GM12892 (cell line): ENCODE measurements around the gene SLC37A1.

ENCODE experiments used
- DNase-seq: peaks from one replicate; pipeline ENCODE4 v3.0.0; 2011; ENCODE audit not compliant: insufficient read length
- FAIRE-seq: peaks from 2 replicates; lab custom pipeline; 2011; peaks lifted over from hg19 to GRCh38; lab: Jason Lieb, UNC
- POLR2A ChIP-seq: IDR thresholded peaks from 2 replicates; pipeline ENCODE4 v1.6.1; 2011; ENCODE audit warnings: low read depth, low read length, control low read depth
- POLR2AphosphoS5 ChIP-seq: IDR thresholded peaks from 2 replicates; pipeline ENCODE4 v1.6.1; 2011; ENCODE audit warnings: low read depth, low read length, control low read depth
- TAF1 ChIP-seq: IDR thresholded peaks from 2 replicates; pipeline ENCODE4 v1.6.1; 2011; ENCODE audit warnings: low read depth, mild to moderate bottlenecking, control low read depth, low read length, borderline replicate concordance

Gene SLC37A1

DNA sequence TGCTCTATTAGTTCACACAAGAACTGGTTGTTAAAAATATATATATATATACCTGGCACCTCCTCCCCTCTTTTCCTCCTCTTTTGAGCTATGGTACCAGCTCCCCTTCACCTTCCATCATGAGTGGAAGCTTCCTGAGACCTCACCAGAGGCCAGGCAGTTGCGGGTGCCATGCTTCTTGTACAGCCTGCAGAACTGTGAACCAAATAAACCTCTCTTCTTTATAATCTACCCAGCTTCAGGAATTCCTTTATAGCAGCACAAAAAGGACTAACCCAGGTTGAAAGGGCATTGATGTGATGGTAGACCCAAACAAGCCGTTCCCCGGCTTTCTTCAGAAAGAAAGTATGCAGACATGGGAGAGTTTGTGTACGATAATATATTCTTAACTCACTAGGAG, 32.5 kb upstream of the SLC37A1 start:
- no peak for FAIRE-seq
- TF ChIP-seq POLR2AphosphoS5 (no peak), TAF1 (no peak), POLR2A (no peak)
- no peak for DNase-seq

- DNase-seq (no peak), FAIRE-seq (no peak)
- no peak for TF ChIP-seq TAF1
- TF ChIP-seq POLR2AphosphoS5: no peak
- no peak for TF ChIP-seq POLR2A
Measured at GRCh38 chr21:42484966-42485365, 28.7 kb upstream of the SLC37A1 start.

- no peak for TF ChIP-seq TAF1
- TF ChIP-seq POLR2A: no peak
- TF ChIP-seq POLR2AphosphoS5: no peak
- DNase-seq (no peak), FAIRE-seq (no peak)
Measured at GRCh38 chr21:42486072-42486471, 27.6 kb upstream of the SLC37A1 start.

GRCh38 chr21:42486531-42486930, 27.1 kb upstream of the SLC37A1 start:
- DNase-seq (no peak), FAIRE-seq (peak; percentile 63)
- TF ChIP-seq TAF1 (no peak), POLR2A (no peak), POLR2AphosphoS5 (no peak)

- FAIRE-seq (no peak), DNase-seq (no peak)
- TF ChIP-seq TAF1: no peak
- TF ChIP-seq POLR2AphosphoS5: no peak
- TF ChIP-seq POLR2A: no peak
Measured at GRCh38 chr21:42489006-42489563, 24.6 kb upstream of the SLC37A1 start.

DNA sequence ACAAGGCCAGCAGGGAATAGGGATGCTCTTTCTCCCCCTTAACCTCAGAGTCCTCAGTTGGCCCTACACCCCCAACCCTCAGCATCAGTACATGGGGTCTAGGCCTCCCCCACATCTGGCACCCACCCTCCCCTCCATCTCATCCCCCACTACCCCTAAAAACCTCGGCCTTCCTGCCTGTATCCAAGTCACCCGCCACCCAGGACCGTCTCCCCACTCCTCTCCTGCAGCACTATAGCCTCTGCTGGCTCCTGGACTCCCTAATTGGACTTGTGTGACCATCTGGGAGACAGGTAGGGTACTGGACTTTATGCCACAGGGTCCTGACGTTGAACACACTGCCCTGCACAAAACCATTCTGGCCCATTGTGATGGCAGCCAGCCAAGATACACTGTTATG, 23.7 kb upstream of the SLC37A1 start:
- TF ChIP-seq TAF1 (no peak), POLR2A (no peak), POLR2AphosphoS5 (no peak)
- no peak for FAIRE-seq
- DNase-seq: no peak

DNA sequence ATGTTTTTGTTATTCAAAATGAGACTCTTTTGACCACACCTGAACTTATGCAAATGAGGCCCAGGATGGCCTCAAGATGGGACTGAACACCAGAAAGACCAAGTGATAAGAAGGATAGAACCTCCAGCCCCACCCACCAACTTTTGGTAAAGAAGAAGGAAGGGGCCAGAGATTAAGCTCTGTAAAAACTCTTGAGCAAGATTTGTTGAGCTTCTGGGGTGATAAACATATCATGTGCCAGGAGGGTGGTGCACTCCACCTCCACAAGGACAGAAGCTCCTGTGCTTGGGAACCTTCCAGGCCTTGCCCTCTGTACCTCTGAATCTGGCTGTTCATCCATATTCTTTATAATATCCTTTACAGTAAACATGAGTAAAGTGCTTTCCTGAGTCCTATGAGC, 22.9 kb upstream of the SLC37A1 start:
- DNase-seq: no peak
- TF ChIP-seq POLR2AphosphoS5: no peak
- TF ChIP-seq TAF1: no peak
- TF ChIP-seq POLR2A: no peak
- FAIRE-seq: peak; percentile 17

DNA sequence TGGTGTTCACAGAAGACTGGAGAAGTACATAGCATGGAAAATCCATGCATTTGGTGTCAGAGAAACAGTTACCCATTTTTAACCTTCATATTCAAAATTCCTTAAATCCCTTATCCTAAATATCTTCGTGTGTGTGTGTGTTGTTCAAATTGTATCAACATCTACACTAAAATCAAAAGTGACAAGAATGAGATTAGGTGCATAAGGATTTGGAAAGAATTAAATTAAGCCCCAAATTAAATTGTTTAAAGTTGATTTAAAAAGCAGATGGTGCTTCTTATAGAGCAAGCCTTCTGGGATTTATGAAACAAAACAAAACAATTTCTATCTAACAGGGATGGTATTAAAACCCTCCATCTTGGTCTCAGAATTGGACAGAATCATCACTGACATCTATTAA, 22.3 kb upstream of the SLC37A1 start:
- FAIRE-seq: no peak
- TF ChIP-seq POLR2A (no peak), POLR2AphosphoS5 (no peak)
- no peak for DNase-seq

DNA sequence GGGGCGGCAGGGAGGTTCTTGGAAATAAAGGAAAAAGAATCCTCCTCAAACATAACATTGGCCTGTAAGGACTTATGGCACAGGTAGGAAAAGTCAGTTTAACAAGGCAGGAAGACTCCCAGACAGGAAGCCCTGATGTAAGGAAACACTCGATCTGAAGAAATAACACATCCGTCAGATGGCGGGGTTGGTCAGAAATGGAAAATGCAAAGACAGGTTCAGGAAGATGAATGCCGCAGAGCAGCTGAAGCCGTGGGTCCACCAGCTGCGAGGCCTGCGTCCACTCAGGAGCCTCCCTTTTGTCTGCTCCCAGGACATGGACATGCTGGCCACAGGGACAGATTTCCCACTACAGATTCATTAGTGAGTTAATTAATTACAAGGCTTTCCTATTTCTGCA, 21.5 kb upstream of the SLC37A1 start:
- TF ChIP-seq POLR2AphosphoS5 (no peak), POLR2A (no peak), TAF1 (no peak)
- FAIRE-seq (no peak), DNase-seq (no peak)

DNA sequence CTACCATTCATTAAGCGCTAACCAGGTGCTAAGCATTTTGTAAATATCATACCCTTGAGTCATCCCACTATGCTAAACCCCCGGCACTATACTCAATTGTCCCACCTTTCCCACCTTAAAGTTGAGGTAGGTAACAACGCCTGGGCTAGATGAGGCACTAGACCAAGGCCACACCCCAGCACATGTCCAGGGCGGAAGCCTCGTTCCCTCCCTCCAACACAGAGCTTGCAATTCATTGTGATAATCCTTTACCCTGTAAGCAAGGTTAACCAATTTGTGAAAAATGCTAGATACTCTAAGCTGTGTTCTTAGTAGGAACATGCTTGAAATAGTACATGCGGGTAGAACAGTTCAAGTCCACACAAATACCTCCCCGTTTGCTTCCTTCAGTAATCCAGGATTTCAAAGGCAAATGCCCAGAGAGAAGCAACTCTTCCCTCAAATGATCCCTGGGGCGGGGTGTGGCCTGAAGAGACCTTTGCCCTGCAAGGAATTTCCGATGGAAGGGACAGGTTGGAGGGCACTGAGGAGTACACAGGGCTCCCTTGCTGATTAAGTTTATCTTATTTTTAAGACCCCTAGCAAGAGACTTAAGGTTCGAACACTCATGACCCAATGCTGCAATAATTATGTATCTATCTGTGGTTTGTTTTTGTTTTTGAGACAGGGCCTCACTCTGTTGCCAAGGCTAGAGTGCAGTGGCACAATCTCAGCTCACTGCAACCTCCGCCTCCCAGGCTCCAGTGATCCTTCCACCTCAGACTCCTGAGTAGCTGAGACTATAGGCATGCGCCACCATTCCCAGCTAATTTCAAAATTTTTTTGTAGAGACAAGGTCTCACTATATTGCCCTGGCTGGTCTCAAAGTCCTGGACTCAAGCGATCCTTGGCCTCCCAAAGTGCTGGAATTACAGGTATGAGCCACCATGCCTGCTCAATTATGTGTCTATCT, 20.3 kb upstream of the SLC37A1 start:
- no peak for DNase-seq
- no peak for FAIRE-seq
- no peak for TF ChIP-seq TAF1
- TF ChIP-seq POLR2A: no peak
- TF ChIP-seq POLR2AphosphoS5: no peak

- TF ChIP-seq TAF1 (no peak), POLR2A (no peak), POLR2AphosphoS5 (no peak)
- DNase-seq (no peak), FAIRE-seq (no peak)
Measured at GRCh38 chr21:42495027-42495426, 18.6 kb upstream of the SLC37A1 start.

DNA sequence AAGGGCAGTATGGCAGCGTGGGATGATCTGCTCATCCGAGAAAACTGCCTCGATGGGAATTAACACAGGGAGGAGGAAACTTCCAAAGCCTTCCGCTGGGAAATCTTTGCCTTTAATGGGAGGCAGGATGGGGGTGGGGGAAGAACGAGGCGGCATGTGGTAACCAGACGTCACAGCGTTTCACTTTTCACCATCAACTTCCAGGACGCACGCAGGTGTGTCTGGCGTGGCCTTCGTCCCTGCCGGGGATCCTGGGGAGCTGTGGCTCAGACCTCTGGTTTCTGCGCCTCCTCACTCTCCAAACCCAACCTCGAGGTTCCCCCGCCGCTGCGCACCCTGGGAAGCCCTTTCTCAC, 17.9 kb upstream of the SLC37A1 start:
- no peak for DNase-seq
- no peak for TF ChIP-seq POLR2AphosphoS5
- no peak for TF ChIP-seq TAF1
- no peak for TF ChIP-seq POLR2A
- FAIRE-seq: no peak

DNA sequence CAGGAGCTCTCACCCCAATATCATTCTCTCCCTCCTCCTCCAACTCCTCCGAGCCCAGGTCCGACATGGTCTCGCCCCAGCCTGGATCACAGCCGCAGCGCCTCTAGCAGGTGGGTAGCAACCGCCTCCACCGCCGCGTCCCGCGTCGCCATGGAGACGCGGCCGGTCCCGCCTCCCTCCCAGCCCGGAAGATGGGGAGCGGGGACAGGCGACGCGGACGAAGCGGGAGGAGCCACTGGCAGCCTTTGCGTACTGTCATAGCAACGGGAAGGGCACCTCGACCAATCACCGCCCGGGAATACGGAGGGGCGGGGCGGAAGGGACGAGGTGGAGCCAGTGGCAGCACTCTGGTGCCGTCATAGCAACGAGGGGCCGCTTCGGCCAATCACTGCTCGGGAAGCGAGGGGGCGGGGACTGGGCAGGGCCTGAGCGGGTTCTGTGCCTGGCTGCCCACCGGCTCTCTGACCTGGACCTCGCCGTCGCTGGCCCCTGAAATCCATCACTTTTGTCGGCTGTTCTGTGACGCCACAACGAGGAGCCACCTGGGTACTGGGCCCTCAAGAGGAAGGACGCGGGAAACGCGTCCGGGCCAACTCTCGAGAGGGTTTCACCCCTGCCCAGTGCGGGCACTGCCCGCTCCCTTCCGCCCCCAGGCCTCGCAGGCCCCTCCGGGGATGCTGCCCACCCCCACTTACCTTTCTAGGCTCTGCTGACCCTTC, 17.4 kb upstream of the SLC37A1 start, which contains the start of gene RSPH1:
Gene RSPH1 (minus strand): TSS at position 105 of the 719 bp plus-strand sequence. CDS start 38 bp downstream, at position 67.
- FAIRE-seq: peak; percentile 100
- TF ChIP-seq POLR2A (no peak), TAF1 (no peak), POLR2AphosphoS5 (no peak)
- peak; percentile 95 for DNase-seq

GRCh38 chr21:42496839-42497202, 16.8 kb upstream of the SLC37A1 start:
- FAIRE-seq (no peak), DNase-seq (no peak)
- TF ChIP-seq POLR2AphosphoS5 (no peak), POLR2A (no peak), TAF1 (no peak)
